ENCODE measurements around the gene LSR. TPM values are rescaled to one million over a fixed set of nuclear protein-coding genes. Genes with fewer than 3 reads are reported as not detected.
"Not testable (repeated sequence)": the region's sequence is repeated elsewhere in the genome, so short reads cannot be mapped to it uniquely, and the experiment has no call there.

The LSR gene
- total RNA-seq, 1 donor from 2014 or later, result 55.2 TPM

DNA sequence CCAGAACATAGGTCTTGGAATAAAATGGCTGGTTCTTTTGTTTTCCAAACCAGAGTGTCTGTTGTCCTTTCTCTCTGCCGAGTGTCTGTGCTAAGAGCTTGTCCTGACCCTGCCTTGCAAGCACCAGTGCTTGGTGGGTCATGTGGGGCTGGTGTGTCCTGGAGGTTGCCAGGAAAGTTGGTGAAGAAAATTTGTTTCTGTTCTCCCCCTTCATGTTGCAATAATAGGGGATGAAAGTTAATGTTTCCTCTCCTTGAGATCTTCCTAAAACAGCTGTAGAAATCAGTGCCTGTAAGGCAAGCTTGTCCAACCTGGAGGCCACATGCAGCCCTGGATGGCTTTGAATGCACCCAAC lies 36.3 kb downstream of the LSR start:
- no peak for DNase-seq (ENCODE audit: low spot score)

DNA sequence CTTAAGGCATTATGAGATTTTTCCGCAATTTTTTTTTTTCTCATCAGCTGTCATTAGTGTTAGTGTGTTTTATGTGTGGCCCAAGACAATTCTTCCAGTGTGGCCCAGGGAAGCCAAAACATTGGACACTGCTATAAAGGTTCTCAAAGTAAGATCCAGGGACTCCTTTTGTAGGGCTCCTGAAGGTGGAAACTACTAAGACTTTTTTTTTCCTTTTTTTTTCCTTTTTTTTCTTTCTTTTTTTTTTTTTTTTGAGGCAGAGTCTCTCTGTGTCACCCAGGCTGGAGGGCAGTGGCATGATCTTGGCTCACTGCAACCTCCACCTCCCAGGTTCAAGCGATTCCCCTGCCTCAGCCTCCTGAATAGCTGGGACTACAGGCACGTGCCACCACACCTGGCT lies 36.7 kb downstream of the LSR start:
- DNase-seq (ENCODE audit: low spot score), result not testable (repeated sequence)

DNA sequence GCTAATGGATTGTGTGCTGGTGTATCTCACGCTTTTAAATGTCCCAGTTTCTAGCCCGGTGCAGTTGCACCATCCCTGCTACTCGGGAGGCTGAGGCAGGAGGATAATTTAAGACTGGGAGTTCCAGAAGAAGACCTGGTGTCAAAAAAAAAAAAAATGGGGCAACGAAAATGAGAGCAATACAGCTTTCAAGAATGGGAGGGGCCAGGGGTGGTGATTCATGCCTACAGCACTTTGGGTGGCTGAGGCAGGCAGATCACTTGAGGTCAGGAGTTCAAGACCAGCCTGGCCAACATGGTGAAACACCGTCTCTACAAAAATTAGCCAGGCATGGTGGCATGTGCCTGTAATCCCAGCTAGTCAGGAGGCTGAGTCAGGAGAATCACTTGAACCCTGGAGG lies 37.3 kb downstream of the LSR start:
- not testable (repeated sequence) for DNase-seq (ENCODE audit: low spot score)

DNA sequence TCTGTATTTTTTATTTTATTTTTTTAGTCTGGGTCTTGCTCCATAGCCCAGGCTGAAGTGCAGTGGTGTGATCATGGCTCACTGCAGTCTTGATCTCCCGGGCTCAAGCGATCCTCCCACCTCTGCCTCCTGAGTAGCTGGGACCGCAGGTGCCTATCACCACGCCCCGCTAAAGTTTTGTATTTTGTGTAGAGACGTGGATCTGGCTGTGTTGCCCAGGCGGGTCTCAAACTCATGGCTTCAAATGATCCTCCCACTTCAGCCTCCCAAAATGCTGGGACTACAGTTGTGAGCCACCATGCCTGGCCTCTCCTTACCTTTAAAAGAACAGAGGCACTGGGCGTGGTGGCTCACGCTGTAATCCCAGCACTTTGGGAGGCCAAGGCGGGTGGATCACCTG lies 38.9 kb downstream of the LSR start:
- no peak for DNase-seq (ENCODE audit: low spot score)

DNA sequence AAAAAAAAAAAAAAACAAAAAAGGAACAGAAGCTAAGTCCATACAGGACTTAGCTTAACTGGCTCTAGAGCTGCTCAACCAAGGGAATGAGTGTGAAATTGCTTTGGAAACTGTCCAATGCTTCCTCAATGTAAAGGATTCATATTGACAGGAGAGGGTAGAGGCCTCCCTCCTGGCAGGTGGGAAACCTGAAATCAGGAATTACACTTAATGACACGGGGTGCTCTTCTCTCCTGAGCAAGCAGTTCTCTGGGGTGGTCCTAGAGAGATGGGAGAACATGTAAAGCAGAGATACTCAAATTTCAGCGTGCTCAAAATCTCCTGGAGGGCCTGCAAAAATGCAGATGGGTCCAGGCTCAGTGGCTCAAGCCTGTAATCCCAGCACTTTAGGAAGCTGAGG lies 39.5 kb downstream of the LSR start:
- no peak for DNase-seq (ENCODE audit: low spot score)

DNA sequence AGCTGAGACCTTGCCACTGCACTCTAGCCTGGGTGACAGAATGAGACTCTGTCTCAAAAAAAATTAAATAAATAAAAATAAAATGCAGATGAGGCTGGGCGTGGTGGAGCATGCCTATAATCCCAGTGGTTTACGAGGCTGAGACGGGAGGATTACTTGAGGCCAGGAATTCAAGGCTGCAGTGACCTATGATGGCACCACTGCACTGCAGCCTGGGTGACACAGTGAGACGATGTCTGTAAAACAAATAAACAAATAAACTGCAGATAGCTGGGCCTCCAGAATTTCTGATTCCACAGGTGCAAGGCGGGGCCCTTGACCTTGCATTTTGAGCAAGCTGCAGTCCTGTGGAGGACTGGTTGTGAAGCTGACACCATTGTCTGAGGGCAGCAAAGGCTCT lies 40.1 kb downstream of the LSR start:
- no peak for DNase-seq (ENCODE audit: low spot score)

DNA sequence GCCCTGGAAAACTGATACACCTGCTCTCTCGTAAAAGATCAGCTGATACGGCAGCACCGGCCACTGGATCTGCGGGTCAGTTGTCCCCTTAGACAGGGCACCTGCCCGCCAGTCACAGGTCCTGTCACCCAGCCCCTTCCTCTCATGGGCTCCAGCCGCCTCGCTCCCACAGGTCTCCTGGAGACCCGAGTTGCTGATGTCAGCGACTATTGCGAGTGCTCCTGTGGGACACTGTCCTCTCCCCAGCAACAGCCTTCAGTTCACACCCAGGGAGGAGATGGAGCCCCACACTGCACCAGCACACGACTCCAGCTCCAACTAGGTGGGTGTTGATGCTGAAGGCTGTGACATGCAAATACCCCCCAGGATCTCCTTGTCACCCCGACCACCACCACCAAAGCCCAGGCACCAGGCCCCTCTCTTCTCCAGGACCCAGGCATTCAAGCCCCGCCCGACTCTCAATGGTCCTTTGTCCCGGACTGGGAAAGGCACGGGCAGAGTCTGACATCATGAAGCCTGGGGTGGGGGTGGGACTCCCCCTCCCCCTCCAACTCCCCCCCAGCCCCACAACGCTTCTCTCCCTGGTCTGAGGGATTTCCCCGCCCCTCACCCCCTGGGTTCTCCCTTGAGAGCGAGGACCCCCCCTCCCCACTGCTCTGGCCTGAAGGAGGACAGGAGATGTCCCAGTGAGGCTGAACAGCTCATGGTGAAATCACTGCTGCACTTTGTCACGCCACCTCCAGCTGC lies 41.8 kb downstream of the LSR start:
- DNase-seq (ENCODE audit: low spot score), result no peak

DNA sequence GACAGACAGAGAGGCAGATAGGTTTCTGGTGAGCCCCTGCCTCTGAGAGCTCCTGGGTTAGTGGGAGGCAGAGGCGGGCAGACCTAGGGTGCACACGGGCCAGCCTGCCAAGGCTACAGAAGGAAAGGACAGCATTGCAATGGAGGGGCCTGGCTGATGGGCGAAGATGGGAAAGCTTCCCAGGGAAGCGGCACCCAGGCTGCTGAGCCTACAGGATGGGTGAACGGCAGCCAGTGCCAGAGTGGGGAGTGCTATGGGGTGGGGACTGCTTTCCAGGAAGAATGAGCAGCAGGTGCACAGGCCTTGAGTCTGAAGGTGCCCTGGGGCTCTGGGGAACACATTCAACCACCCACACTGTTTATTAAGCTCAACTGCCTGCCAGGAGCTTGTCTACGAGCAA lies 42.5 kb downstream of the LSR start:
- DNase-seq (ENCODE audit: low spot score), result no peak

DNA sequence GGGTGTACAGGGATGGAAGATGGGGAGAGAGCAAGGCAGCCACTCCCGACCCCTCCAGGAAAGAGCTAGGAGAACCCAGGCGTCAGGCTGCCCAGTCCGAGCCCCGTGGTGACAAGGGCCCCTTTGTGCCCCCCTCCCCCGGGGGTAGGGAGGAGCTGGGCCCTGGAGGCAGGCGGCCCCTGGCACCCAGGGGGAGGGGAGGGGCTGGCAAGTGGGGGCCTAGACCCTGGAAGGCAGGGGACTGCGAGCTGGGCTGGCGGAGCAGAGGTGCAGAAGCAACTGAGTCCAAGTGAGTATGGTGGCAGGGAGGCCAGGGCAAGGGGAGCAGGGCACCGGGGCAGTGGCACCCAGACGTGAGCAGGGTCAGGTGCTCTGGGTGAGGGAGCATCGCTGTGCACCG lies 43.1 kb downstream of the LSR start, which contains the start of gene MAG:
Gene MAG (plus strand): TSS at position 246 of the 400 bp plus-strand sequence. CDS start 3,248 bp downstream, outside the sequence.
- DNase-seq (ENCODE audit: low spot score), result no peak

DNA sequence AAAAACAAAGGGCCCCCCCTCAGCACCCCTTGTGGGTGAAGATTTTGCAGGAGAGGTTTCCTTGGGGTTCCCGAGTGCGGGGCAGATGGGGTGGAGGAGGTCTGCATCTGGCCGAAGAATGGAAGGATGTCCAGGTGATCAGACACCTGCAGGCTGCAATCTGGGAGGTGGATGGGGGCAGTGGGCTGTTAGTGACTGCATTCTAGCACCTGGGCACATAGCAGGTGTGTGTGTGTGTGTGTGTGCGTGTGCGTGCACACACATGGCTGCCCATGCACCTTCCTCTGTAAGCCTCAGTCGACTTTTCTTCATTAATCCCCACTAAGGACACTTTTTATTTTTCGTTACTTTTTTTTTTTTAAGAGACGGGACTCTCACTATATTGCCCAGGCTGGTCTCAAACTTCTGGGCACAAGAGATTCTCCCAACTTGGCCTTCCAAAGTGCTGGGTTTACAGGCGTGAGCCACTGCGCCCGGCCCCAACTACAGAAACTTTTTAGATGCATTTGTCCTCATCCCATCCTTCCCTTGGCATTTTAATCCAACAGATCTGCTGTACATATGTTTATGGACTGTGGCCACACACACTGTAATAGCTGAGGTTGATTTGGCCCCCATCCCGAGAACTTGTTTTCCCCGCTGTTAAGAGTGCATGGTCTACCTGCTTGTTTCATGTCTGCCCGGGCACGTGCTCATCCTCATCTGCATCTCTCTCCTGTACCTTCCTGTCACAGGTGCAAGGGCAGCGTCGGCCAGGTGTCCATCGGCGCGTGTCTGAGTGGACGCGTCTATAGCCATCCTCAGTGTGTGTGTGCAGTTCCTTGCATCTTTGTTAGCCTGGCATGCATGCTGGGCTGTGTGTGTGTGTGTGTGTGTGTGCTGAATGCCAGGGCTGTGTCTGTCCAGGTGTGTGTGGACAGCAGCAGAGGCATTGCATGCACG lies 43.9 kb downstream of the LSR start:
- DNase-seq (ENCODE audit: low spot score), result no peak

DNA sequence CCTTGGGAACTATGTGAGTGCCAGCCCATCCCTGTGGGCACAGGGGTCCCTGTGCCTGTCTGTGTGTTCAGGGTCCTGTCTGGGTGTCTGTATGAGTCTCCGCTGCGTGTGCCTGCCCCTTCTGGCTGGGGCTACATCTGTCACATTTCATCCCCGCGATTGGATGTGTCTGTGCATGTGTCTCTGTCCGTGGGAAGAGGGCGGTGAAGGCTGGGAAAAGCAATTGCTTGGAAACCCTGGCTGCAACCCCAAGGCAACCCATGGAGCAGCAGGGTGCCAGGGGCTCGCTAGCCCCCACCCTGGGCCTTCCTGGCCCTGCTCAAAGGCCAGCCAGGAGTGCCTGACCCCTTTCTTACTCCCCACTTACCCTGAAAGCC lies 44.5 kb downstream of the LSR start:
- no peak for DNase-seq (ENCODE audit: low spot score)

DNA sequence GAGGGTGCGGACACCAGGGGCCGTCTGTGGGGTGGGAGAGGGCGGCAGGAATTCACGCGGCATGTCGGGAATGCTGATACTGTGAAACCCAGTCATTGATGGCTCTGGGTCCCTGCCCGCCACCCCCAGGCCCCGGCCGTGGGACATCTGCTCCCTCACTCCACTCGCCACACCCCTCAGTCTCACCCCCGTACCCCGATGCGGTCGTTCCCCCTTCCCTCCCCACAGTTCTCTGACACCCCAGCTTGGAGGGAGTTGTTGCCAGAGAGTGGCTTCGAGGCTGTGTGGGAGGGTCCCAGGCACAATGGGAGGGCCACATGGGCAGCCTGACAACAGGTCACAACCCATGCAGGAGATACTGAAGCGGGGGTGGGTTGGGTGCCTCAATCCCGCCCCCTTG lies 45.0 kb downstream of the LSR start:
- no peak for DNase-seq (ENCODE audit: low spot score)

DNA sequence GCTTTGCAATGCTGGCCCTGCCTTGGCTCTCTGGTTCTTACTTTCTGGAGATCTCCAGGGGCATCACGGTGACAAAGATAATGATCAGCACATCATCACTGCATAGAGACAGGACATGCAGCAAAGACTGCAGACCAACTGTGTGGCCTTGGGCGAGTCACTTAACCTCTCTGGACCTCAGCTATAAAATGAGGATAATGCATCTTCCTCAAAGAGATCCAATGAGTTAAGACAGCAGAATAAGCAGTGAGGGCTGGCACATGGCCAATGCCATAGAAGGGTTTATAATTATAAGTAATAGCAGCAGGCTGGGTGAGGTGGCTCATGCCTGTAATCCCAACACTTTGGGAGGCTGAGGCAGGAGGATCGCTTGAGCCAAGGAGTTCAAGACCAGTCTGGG lies 45.5 kb downstream of the LSR start:
- DNase-seq (ENCODE audit: low spot score), result no peak

DNA sequence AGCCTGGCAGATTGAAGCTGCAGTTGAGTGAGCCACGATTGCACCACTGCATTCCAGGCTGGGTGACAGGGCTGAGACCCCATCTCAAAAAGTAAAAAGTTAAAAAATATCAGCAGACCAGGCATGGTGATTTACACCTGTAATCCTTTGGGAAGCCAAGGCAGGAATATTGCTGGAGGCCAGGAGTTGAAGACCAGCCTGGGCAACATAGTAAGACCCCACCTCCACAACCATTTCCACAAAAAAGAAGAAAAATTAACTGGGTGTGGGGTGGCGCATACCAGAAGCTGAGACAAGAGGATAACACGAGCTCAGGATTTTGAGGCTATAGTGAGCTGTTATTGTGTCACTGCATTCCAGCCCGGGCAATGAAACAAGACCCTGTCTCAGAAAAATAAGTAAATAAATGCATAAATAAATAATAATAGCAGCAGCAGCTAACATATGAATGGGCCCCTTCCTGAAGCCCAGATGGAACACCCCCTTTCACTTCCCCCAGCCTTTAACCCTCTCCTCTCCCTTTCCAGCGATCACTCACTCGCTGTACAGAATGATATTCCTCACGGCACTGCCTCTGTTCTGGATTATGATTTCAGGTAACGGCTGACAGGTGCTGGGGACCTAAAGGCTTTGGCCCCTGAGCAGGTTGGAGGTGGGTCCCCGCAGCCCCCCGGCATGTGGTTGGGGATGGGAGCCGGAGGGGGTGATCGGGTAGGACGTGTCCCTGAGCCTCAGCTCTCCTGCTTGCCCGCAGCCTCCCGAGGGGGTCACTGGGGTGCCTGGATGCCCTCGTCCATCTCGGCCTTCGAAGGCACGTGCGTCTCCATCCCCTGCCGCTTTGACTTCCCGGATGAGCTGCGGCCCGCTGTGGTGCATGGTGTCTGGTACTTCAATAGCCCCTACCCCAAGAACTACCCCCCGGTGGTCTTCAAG lies 46.3 kb downstream of the LSR start:
- no peak for DNase-seq (ENCODE audit: low spot score)

DNA sequence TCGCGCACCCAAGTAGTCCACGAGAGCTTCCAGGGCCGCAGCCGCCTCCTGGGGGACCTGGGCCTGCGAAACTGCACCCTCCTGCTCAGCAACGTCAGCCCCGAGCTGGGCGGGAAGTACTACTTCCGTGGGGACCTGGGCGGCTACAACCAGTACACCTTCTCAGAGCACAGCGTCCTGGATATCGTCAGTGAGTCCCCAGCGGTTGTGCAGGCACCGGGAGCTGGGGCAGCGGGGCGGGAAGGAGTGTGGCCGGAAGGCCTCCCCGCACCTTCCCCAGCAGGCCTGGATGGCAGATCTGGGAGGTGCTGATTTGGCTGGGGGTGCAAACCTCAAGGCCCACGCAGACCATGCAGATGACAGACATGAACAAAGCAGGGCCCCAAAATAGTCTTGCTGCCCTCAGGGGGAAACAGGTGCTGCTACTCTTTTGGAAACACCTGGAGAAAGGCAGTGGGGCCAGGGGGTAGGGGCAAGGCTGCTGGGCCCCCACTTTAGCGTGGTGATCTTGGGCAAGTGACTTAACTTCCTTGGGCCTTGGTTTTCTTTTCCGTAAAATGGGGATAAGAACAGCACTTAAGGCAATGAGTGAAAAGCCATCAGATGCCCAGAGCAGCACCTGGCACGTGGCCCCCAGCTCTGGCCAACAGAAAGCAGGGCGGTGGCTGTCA lies 47.1 kb downstream of the LSR start:
- no peak for DNase-seq (ENCODE audit: low spot score)

DNA sequence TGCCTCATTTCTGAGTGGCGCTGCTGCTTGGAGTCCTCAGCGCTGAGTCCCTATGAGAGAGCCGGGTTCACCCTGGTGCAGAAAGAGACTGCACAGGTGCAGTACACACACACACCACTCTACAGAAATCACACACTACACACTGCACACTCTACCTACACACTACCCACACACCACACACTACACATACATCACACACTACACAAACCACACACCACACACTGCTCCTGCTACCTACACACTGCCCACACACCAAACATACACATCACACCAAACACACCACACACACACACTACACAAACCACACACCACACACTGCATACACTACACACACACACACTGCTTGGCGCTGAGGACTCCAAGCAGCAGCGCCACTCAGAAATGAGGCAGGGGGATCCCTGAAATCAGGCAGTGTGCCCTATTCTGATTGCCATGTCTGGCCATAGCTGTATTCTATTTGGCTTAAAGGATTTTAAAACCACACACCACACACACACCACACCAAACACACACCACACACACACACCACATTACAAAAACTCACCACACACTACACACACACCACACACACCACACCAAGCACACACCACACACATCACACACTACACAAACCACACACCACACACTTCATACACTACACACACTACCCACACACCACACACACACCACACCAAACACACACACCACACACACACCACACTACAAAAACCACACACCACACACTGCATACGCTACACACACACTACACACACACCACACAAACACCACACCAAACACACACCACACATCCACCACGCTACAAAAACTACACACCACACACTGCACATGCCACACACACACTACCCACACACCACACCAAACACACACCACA lies 48.1 kb downstream of the LSR start:
- DNase-seq (ENCODE audit: low spot score), result no peak

DNA sequence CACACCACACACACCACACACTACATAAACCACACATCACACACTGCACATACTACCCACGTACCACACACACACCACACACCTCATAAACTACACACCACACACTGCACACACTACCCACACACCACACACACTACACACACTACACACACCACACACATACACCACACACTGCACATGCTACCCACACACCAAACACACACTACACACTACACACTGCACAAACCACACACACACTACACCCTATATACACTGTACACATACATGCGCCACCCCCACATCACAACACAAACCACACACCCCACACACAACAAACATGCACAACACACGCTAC lies 48.7 kb downstream of the LSR start:
- no peak for DNase-seq (ENCODE audit: low spot score)

DNA sequence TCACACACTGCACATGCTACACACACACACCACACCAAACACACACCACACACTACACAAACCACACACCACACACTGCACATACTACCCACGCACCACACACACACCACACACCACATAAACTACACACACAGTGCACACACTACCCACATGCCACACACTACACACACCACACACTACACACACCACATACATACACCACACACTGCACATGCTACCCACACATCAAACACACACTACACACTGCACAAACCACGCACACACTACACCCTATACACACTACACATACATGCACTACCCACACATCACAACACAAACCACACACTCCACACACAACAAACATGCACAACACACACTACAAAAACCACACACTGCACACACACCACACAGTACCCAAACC lies 49.1 kb downstream of the LSR start:
- DNase-seq (ENCODE audit: low spot score), result no peak

DNA sequence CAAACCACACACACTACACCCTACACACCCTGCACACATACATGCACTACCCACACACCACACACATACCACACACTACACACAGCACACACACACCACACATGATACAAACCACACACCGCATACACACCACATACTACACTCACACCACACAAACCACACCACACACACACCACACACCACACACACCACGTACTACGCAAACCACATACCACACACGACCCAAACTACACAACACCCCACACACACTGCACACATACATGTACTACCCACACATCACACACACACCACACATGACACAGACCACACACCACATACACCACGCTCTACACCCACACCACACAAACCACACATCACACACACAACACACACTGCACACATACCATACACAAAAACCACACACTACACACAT lies 49.8 kb downstream of the LSR start:
- DNase-seq (ENCODE audit: low spot score), result no peak

DNA sequence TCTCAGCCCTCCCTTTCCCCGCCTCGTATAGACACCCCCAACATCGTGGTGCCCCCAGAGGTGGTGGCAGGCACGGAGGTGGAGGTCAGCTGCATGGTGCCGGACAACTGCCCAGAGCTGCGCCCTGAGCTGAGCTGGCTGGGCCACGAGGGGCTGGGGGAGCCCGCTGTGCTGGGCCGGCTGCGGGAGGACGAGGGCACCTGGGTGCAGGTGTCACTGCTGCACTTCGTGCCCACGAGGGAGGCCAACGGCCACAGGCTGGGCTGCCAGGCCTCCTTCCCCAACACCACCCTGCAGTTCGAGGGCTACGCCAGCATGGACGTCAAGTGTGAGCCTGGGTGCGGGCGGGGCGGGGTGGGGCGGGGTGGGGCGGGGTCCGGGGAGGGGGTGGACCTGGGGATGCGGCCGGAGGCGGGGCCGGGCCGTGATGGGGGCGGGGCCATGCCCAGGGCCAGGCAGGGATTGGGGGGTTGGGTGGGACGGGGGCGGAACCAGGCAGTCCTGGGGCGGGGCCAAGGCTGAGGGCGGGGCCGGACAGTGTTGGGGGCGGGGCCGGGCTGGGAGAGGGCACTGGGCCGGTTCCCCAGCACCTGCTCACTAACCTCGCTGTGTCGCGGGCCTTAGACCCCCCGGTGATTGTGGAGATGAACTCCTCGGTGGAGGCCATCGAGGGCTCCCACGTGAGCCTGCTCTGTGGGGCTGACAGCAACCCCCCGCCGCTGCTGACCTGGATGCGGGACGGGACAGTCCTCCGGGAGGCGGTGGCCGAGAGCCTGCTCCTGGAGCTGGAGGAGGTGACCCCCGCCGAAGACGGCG lies 50.9 kb downstream of the LSR start:
- DNase-seq (ENCODE audit: low spot score), result no peak

All from ureter (tissue), 1 donor.